Ovary (tissue), 9 donors: Measurements from ENCODE around the gene IRF2BP2. TPM values are rescaled to one million over a fixed set of nuclear protein-coding genes. Genes with fewer than 3 reads are reported as not detected.

Experiments used
- DNase-seq, 5 donors: peaks; one replicate each; pipeline ENCODE4 v3.0.0-alpha.2; 2019 to 2020
- H3K27ac ChIP-seq, 2 donors: fragments of 200-600 bp; one replicate each; pipeline versions ENCODE4 v1.5.1 to v1.8.0; 2019 to 2022
- H3K27me3 ChIP-seq: fragments of 200-600 bp; one replicate; pipeline ENCODE4 v1.8.0; 2022
- H3K36me3 ChIP-seq: fragments of 200-600 bp; sonication (generic); one replicate; pipeline ENCODE4 v1.5.1; 2019
- H3K4me1 ChIP-seq: one replicate; pipeline ENCODE4 v1.8.1; 2013; ENCODE audit warnings: mild to moderate bottlenecking, moderate library complexity; ENCODE audit not compliant: insufficient read depth
- H3K4me3 ChIP-seq: fragments of 200-600 bp; sonication (generic); one replicate; pipeline ENCODE4 v1.5.1; 2017
- H3K9me3 ChIP-seq, 2 donors: fragments of 200-600 bp in 1 of 2; sonication (generic) in 1 of 2; one replicate each; pipeline versions ENCODE4 v1.5.1 to v1.8.1; 2013 to 2019; ENCODE audit warnings: mild to moderate bottlenecking in 1 of 2, moderate library complexity in 1 of 2
- EP300 ChIP-seq: sonication (generic); formaldehyde crosslinking; IDR thresholded peaks from one replicate; pipeline ENCODE4 v1.6.1; 2017; ENCODE audit warnings: antibody characterized with exemption
- POLR2A ChIP-seq: fragments of 450-650 bp; IDR thresholded peaks from one replicate; pipeline ENCODE4 v1.6.1; 2017; ENCODE audit warnings: antibody characterized with exemption, mild to moderate bottlenecking, moderate library complexity
- WGBS, 3 donors: extraction: QIAGEN DNeasy Blood & Tissue Kit in 1 of 3; methylation state at CpG; one replicate each; pipeline versions ENCODE4 v1.1.5 to v1.1.7; 2013 to 2017; 5-methylcytosine and 5-hydroxymethylcytosine counted together
- intact Hi-C, 4 donors: fragments of 100-400 bp; cut with DNase I; formaldehyde crosslinking; loops; one replicate each; pipeline versions ENCODE4 v1.11.0 to v1.15.1; 2022 to 2023
- polyA plus RNA-seq, 2 donors: library from polyadenylated mRNA; stranded (reverse); fragments of 200-250 nt in 1 of 2; fragments of 350-450 nt in 1 of 2; fragmentation: Illumina TruSeq in 1 of 2; extraction: RNeasy Lipid Tissue Mini Kit (QIAGEN cat#74804) in 1 of 2; gene quantifications; one replicate each; pipeline ENCODE4 v1.2.3, GENCODE V29; 2013 to 2014
- total RNA-seq, 7 donors: library from RNA; depleted of rRNA in 2 of 7; stranded (reverse); fragments of >200 nt in 2 of 7; fragmentation: NEBNext Ultra II Directional in 3 of 7; extraction: Animal tissue kit (Norgen Biotek cat#: 25700) in 3 of 7; gene quantifications; one replicate each; pipeline versions ENCODE4 v1.1.0 to v1.2.4, GENCODE V29; 2016 to 2023
- TF ChIP-seq, protein P1 (sequence below), 3 donors: fragments of 450-650 bp in 2 of 3; fragments of 200-600 bp in 1 of 3; IDR thresholded peaks; one replicate each; pipeline versions ENCODE4 v1.5.1 to v1.8.0; 2016 to 2022; ENCODE audit warnings: antibody characterized with exemption in 3 of 3, mild to moderate bottlenecking in 1 of 3
- donor health status: DM: no; HTN: no; CAD: no; lungs with moderate emphysema.
- donor health status: DM: no; HTN: no; CAD: no.
- donor health status: Bipolar disorder and iron deficiency.
- donor health status: DM: yes; HTN: yes; CAD: no.
- donor health status: DM: no; HTN: no; CAD: no.
- donor health status: DM: yes; HTN: yes; CAD: no.

Gene IRF2BP2
- total and polyA plus RNA-seq, 9 donors, result 66.9 to 180 (median 110) TPM

DNA sequence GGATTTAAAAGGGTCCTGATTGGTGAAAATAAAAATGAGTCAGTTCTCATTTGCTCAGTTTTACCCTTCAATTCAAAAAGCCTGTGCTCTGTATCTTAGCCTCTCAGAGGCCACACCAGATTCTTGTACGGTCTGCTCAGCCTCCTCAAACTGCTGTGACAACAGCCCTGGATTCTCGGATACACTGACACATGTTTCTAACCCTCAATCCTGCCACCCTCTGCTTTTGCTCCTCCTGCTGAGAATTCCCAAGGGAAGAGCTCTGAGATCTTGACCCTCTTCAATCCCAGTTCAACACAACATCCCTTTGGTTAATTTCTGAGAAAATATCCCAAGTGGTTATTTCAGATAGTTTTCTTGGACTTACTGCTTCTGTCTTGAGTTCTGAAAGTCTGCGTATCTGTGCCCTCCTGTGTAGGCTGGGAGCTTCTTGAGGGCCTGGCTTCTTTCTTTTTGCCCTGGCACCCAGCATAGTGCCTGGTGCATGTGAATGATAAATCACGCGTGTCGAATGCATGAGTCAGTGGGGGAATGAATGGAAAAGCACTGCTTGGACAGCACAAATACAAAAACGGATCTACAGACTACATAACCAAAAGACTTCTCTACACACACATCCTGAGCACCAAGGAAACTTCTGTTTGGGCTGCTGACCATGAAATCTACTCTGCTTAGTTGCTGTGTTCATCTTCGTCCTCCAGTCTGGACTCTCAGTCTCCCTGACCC, 24.5 kb downstream of the IRF2BP2 start:
- 69 to 82% (median 71%) methylated on average over 8 of the region's 8 CpGs for WGBS, 3 donors
- Histone ChIP-seq H3K36me3 (no peaks in the 10 kb centered on the region), H3K9me3 (no peaks in the 10 kb centered on the region), H3K4me1 (peaks cover 15% of the 10 kb centered on the region), H3K27ac (peak overlapping the region in 1 of 2 donors; percentile 46), H3K27me3 (no peaks in the 10 kb centered on the region), H3K4me3 (no peak overlapping the region)
- no peak for TF ChIP-seq POLR2A
- TF ChIP-seq, protein P1, sequence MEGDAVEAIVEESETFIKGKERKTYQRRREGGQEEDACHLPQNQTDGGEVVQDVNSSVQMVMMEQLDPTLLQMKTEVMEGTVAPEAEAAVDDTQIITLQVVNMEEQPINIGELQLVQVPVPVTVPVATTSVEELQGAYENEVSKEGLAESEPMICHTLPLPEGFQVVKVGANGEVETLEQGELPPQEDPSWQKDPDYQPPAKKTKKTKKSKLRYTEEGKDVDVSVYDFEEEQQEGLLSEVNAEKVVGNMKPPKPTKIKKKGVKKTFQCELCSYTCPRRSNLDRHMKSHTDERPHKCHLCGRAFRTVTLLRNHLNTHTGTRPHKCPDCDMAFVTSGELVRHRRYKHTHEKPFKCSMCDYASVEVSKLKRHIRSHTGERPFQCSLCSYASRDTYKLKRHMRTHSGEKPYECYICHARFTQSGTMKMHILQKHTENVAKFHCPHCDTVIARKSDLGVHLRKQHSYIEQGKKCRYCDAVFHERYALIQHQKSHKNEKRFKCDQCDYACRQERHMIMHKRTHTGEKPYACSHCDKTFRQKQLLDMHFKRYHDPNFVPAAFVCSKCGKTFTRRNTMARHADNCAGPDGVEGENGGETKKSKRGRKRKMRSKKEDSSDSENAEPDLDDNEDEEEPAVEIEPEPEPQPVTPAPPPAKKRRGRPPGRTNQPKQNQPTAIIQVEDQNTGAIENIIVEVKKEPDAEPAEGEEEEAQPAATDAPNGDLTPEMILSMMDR (IDR thresholded peaks at IDR 0.05), result no peak
- peak; percentile 12 for TF ChIP-seq EP300
- no peak for DNase-seq
- intact Hi-C loops, result no loop called here

DNA sequence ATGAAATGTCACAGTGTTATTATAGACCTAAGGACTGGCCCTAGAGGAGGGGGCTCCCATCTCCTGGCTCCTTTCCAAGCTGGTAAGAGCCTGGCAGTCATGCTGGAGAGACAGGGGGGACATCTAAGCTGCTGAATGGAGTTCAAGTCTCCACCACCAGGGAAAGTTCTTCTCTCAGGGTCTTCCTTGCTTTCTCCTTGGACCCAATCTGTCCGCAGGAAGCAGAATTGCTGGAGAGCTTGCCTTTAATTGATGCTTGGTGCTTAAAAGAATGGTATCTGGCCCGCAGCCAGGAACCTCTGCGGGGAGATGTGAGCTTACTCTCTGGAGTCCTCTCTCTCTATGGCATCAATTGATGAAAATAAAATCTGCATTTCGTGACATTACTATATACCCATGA, 25.1 kb downstream of the IRF2BP2 start:
- no peak overlapping the region for H3K4me3 ChIP-seq
- peak overlapping the region in 1 of 2 donors; percentile 46 for H3K27ac ChIP-seq
- no peaks in the 10 kb centered on the region for H3K36me3 ChIP-seq
- peak in 3 of 5 donors; percentile 64 to 69 (median 67) for DNase-seq
- WGBS, 3 donors, result 63 to 66% (median 64%) methylated on average over 4 of the region's 4 CpGs
- H3K4me1 ChIP-seq, result peaks cover 15% of the 10 kb centered on the region
- no peak for TF ChIP-seq POLR2A
- TF ChIP-seq EP300, result no peak
- TF ChIP-seq, protein P1 (IDR thresholded peaks at IDR 0.05), result no peak
- H3K27me3 ChIP-seq, result no peaks in the 10 kb centered on the region
- intact Hi-C loops, result loop anchor here in 1 of 4 donors (5.0 kb wide), 1 partner anchor 48 kb away; no protein-coding TSS in a partner anchor
- no peaks in the 10 kb centered on the region for H3K9me3 ChIP-seq

DNA sequence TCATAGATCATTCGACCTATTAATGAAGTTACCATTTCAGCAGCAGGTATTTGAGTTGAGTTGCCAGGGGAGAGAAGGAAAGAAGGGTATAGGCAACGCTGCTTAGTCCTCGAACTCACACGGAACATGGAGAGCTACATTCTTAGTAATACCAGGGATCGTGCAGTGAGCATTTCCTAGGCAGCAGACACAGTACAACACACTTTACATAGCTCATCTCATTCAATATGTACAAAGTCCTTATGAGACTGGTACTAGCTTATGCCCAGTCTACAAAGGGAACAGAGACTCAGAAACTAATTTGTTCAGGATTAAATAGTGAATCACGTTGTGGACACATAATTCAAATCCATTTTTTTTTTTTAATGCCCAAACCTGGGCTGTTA, 25.6 kb downstream of the IRF2BP2 start:
- no peaks in the 10 kb centered on the region for H3K36me3 ChIP-seq
- intact Hi-C loops, result loop anchor here in 1 of 4 donors (5.0 kb wide), 1 partner anchor 47 kb away; no protein-coding TSS in a partner anchor
- whole genome bisulfite sequencing, 3 donors, result 53 to 71% (median 55%) methylated on average over 6 of the region's 6 CpGs
- no peaks in the 10 kb centered on the region for H3K27me3 ChIP-seq
- H3K9me3 ChIP-seq, result no peaks in the 10 kb centered on the region
- peaks cover 15% of the 10 kb centered on the region for H3K4me1 ChIP-seq
- H3K27ac ChIP-seq, result peak overlapping the region in 1 of 2 donors; percentile 46
- no peak overlapping the region for H3K4me3 ChIP-seq
- TF ChIP-seq EP300 (no peak), POLR2A (no peak)
- TF ChIP-seq, protein P1 (IDR thresholded peaks at IDR 0.05), result no peak
- DNase-seq, result no peak

DNA sequence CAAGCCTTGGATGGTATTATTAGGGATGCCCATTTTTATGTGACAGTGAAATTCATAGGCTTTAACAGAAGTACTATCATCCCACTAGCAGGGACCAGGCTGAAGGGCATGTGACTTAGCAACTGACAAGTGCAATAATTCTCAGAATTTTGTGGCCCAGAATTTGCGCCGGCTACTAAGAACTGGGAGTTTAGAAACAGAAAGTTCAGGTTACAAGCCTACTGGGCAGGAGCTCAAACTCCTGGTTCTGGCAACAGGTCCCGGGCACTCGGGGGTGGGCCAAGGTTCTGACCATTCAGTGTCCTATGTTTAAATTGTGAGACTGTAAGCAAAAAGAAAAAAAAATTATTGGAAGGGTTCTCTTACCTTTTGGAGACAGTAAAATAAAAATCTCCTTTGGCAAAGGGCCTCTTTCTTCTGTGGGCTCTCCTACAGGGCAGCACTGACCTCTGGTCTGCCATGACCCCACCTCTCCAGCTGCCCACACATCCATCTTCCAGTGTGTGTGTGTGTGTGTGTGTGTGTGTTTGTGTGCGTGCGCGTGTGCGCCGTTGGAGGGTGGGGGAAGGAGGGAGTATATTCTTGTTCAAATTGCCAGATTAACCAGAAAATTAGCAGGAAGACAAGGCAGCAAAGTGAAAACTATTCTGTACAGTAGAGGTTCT, 26.1 kb downstream of the IRF2BP2 start:
- 38 to 40% (median 40%) methylated on average over 9 of the region's 9 CpGs for WGBS, 3 donors
- H3K4me1 ChIP-seq, result peaks cover 15% of the 10 kb centered on the region
- DNase-seq, result peak; percentile 63 to 76 (median 67)
- H3K27me3 ChIP-seq, result no peaks in the 10 kb centered on the region
- no peaks in the 10 kb centered on the region for H3K36me3 ChIP-seq
- peak overlapping the region in 1 of 2 donors; percentile 78 for H3K27ac ChIP-seq
- no peaks in the 10 kb centered on the region for H3K9me3 ChIP-seq
- no peak for TF ChIP-seq EP300
- TF ChIP-seq POLR2A, result no peak
- TF ChIP-seq, protein P1 (IDR thresholded peaks at IDR 0.05), result no peak
- intact Hi-C loops, result loop anchor here in 1 of 4 donors (5.0 kb wide), 1 partner anchor 47 kb away; no protein-coding TSS in a partner anchor
- no peak overlapping the region for H3K4me3 ChIP-seq
